CD8-positive, alpha-beta memory T cell (primary cell): Measurements from ENCODE around the gene ZCCHC14. TPM values are rescaled to one million over a fixed set of nuclear protein-coding genes. Genes with fewer than 3 reads are reported as not detected.

Source experiments
- CTCF ChIA-PET: fragments of 350-600 bp; sonication (Branson Sonifier 250); formaldehyde crosslinking; loops from one replicate; lab custom pipeline; 2021; ENCODE audit warnings: antibody characterized with exemption; lab: Charles Lee
- POLR2A ChIA-PET: fragments of 350-600 bp; sonication (Branson Sonifier 250); formaldehyde crosslinking; loops from one replicate; lab custom pipeline; 2021; ENCODE audit warnings: antibody characterized with exemption; lab: Charles Lee
- DNase-seq, 5 donors: peaks; one replicate each; pipeline versions ENCODE4 v3.0.0 to v3.0.0-alpha.2; 2020 to 2022; ENCODE audit warnings: mixed read lengths in 1 of 5
- H3K27ac ChIP-seq: one replicate; pipeline ENCODE4 v1.7.0; 2013; ENCODE audit warnings: low read depth, mild to moderate bottlenecking, low read length, moderate library complexity
- H3K27me3 ChIP-seq: 2 replicates; pipeline ENCODE4 v1.7.0; 2013; ENCODE audit warnings: low read length, mild to moderate bottlenecking; ENCODE audit not compliant: insufficient read depth, poor library complexity, severe bottlenecking
- H3K36me3 ChIP-seq: 2 replicates; pipeline ENCODE4 v1.7.0; 2013; ENCODE audit warnings: mild to moderate bottlenecking, low read length, moderate library complexity; ENCODE audit not compliant: insufficient read depth
- H3K4me1 ChIP-seq: 2 replicates; pipeline ENCODE4 v1.7.0; 2013; ENCODE audit warnings: mild to moderate bottlenecking, low read length, moderate library complexity; ENCODE audit not compliant: insufficient read depth
- H3K4me3 ChIP-seq: 2 replicates; pipeline ENCODE4 v1.7.0; 2013; ENCODE audit warnings: mild to moderate bottlenecking, low read length
- H3K9me3 ChIP-seq: 2 replicates; pipeline ENCODE4 v1.7.0; 2013; ENCODE audit warnings: mild to moderate bottlenecking, low read length
- H3K27ac Mint-ChIP-seq, 8 donors: one replicate each; pipeline ENCODE4 v1.8.0; 2020 to 2021; ENCODE audit warnings: mixed read lengths in 8 of 8, mild to moderate bottlenecking in 6 of 8, inconsistent platforms in 3 of 8, moderate library complexity in 3 of 8
- H3K27me3 Mint-ChIP-seq, 2 donors: one replicate each; pipeline ENCODE4 v1.8.0; 2020 to 2021; ENCODE audit warnings: mixed read lengths in 2 of 2, mild to moderate bottlenecking in 1 of 2, moderate library complexity in 1 of 2
- H3K36me3 Mint-ChIP-seq, 3 donors: one replicate each; pipeline ENCODE4 v1.8.0; 2020 to 2021; ENCODE audit warnings: mixed read lengths in 3 of 3, inconsistent platforms in 1 of 3, mild to moderate bottlenecking in 1 of 3
- H3K4me1 Mint-ChIP-seq, 3 donors: one replicate each; pipeline ENCODE4 v1.8.0; 2020 to 2021; ENCODE audit warnings: mixed read lengths in 3 of 3, inconsistent platforms in 1 of 3, mild to moderate bottlenecking in 1 of 3
- H3K4me3 Mint-ChIP-seq, 7 donors: one replicate each; pipeline ENCODE4 v1.8.0; 2020 to 2021; ENCODE audit warnings: mixed read lengths in 7 of 7, mild to moderate bottlenecking in 6 of 7, moderate library complexity in 4 of 7, inconsistent platforms in 2 of 7
- H3K9me3 Mint-ChIP-seq, 5 donors: one replicate each; pipeline ENCODE4 v1.8.0; 2020 to 2022; ENCODE audit warnings: mixed read lengths in 5 of 5, mild to moderate bottlenecking in 3 of 5, moderate library complexity in 2 of 5, inconsistent platforms in 1 of 5
- polyA plus RNA-seq: library from polyadenylated mRNA; unstranded; fragments of 300-500 nt; fragmentation: Illumina TruSeq; gene quantifications from one replicate; pipeline ENCODE4 v1.2.3, GENCODE V29; 2021
- total RNA-seq, 2 experiments: library from RNA; stranded (reverse); gene quantifications; one replicate each; pipeline ENCODE4 v1.2.3, GENCODE V29; 2021

ZCCHC14 gene
- total and polyA plus RNA-seq, 3 experiments from 2014 or later = 0.77 to 6.2 (median 6.1) TPM

GRCh38 chr16:87359121-87359520 is 133.7 kb downstream of the ZCCHC14 start:
- POLR2A ChIA-PET = no interaction called here
- Mint-ChIP-seq H3K27me3 (no peaks in the 10 kb centered on the region), H3K4me1 (peaks cover 5 to 7% (median 6%) of the 10 kb centered on the region in 3 donors), H3K9me3 (no peaks in the 10 kb centered on the region), H3K36me3 (peaks cover 0 to 80% (median 16%) of the 10 kb centered on the region in 3 donors), H3K4me3 (no peak overlapping the region), H3K27ac (peak overlapping the region in 2 of 8 donors; percentile 12 to 28)
- Histone ChIP-seq H3K4me1 (no peaks in the 10 kb centered on the region), H3K4me3 (no peak overlapping the region), H3K36me3 (peaks cover 13% of the 10 kb centered on the region), H3K9me3 (no peaks in the 10 kb centered on the region), H3K27me3 (no peaks in the 10 kb centered on the region), H3K27ac (no peak overlapping the region)
- CTCF ChIA-PET = no interaction called here
- no peak for DNase-seq

GRCh38 chr16:87358696-87359095 is 134.1 kb downstream of the ZCCHC14 start:
- Mint-ChIP-seq H3K27ac (peak overlapping the region in 2 of 8 donors; percentile 2 to 14), H3K9me3 (no peaks in the 10 kb centered on the region), H3K4me1 (peaks cover 4 to 5% (median 5%) of the 10 kb centered on the region in 3 donors), H3K36me3 (peaks cover 0 to 79% (median 16%) of the 10 kb centered on the region in 3 donors), H3K4me3 (no peak overlapping the region), H3K27me3 (no peaks in the 10 kb centered on the region)
- no peak for DNase-seq
- POLR2A ChIA-PET = no interaction called here
- no peak overlapping the region for H3K27ac ChIP-seq
- no peaks in the 10 kb centered on the region for H3K9me3 ChIP-seq
- CTCF ChIA-PET = interaction anchor here (0.8 kb wide), 1 partner anchor 34 kb away, joined by 3 read pairs; no protein-coding TSS in a partner anchor
- no peak overlapping the region for H3K4me3 ChIP-seq
- H3K36me3 ChIP-seq = peaks cover 13% of the 10 kb centered on the region
- no peaks in the 10 kb centered on the region for H3K4me1 ChIP-seq
- H3K27me3 ChIP-seq = no peaks in the 10 kb centered on the region

GRCh38 chr16:87358250-87358649 is 134.6 kb downstream of the ZCCHC14 start:
- no peak overlapping the region for H3K4me3 Mint-ChIP-seq
- Histone ChIP-seq H3K9me3 (no peaks in the 10 kb centered on the region), H3K4me3 (no peak overlapping the region), H3K27ac (no peak overlapping the region), H3K36me3 (peaks cover 13% of the 10 kb centered on the region), H3K4me1 (no peaks in the 10 kb centered on the region), H3K27me3 (no peaks in the 10 kb centered on the region)
- no peaks in the 10 kb centered on the region for H3K9me3 Mint-ChIP-seq
- H3K36me3 Mint-ChIP-seq = peaks cover 0 to 74% (median 12%) of the 10 kb centered on the region in 3 donors
- H3K4me1 Mint-ChIP-seq = peaks cover 0 to 2% (median under 1%) of the 10 kb centered on the region in 3 donors
- DNase-seq = no peak
- H3K27me3 Mint-ChIP-seq = no peaks in the 10 kb centered on the region
- CTCF ChIA-PET = interaction anchor here (0.8 to 1.4 kb wide), 2 partner anchors 33 to 36 kb away, joined by 3 to 5 read pairs; no protein-coding TSS in a partner anchor
- peak overlapping the region in 2 of 8 donors; percentile 2 to 36 for H3K27ac Mint-ChIP-seq
- POLR2A ChIA-PET = no interaction called here

DNA sequence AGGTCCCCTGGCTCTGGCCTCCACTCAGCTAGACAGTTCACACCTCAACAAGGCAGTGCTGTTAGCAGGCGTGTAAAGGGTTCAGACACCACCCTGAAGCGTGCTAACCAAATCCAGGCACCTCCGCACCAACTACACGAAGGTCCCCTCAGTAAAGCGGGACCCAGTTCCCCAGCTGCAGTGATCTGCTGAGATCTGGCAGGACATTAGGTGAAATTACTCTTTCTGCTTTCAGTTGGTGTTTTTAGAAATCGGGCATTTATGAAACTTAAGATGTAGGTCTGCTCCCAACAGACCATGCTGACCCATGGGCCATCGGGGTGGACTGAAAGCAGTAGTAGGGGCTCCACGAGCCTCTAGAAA is 136.4 kb downstream of the ZCCHC14 start:
- H3K4me1 Mint-ChIP-seq = peaks cover 0 to 2% (median 0%) of the 10 kb centered on the region in 3 donors
- Histone ChIP-seq H3K27ac (no peak overlapping the region), H3K27me3 (no peaks in the 10 kb centered on the region), H3K36me3 (peaks cover 13% of the 10 kb centered on the region), H3K4me3 (no peak overlapping the region), H3K4me1 (no peaks in the 10 kb centered on the region), H3K9me3 (no peaks in the 10 kb centered on the region)
- H3K36me3 Mint-ChIP-seq = peaks cover 0 to 68% (median 12%) of the 10 kb centered on the region in 3 donors
- H3K9me3 Mint-ChIP-seq = no peaks in the 10 kb centered on the region
- CTCF ChIA-PET = no interaction called here
- DNase-seq = no peak
- no peaks in the 10 kb centered on the region for H3K27me3 Mint-ChIP-seq
- POLR2A ChIA-PET = no interaction called here
- H3K27ac Mint-ChIP-seq = peak overlapping the region in 2 of 8 donors; percentile 21 to 29
- H3K4me3 Mint-ChIP-seq = no peak overlapping the region

Other genes starting within 250 kb of the ZCCHC14 start
- gene C16orf95, start 175.6 kb downstream of the ZCCHC14 start, total RNA-seq = 1 to 10 TPM; 7.5 to 8.4 TPM
- gene C16orf95, start 175.6 kb downstream of the ZCCHC14 start, polyA plus RNA-seq = 2.5 TPM
- 10 to 100 TPM; 35.6 to 40.9 TPM for gene FBXO31, start 109.2 kb downstream of the ZCCHC14 start, total RNA-seq
- gene FBXO31, start 109.2 kb downstream of the ZCCHC14 start, polyA plus RNA-seq = 27.4 TPM
- 10 to 100 TPM; 47.1 to 51.5 TPM for gene MAP1LC3B, start 100.7 kb downstream of the ZCCHC14 start, total RNA-seq
- gene MAP1LC3B, start 100.7 kb downstream of the ZCCHC14 start, polyA plus RNA-seq = 151 TPM
- gene JPH3, start 109.5 kb upstream of the ZCCHC14 start, total RNA-seq = not detected
- not detected for gene JPH3, start 109.5 kb upstream of the ZCCHC14 start, polyA plus RNA-seq